ENCODE data around the gene CDC40. TPM values are rescaled to one million over a fixed set of nuclear protein-coding genes. Genes with fewer than 3 reads are reported as not detected.

The CDC40 gene
- total RNA-seq, 1 donor from 2014 or later, result 24.3 TPM

- no peak overlapping the region for H3K27ac Mint-ChIP-seq
- no peak for DNase-seq (ENCODE audit: low spot score in 2 of 2, unreplicated experiment in 2 of 2)
- H3K4me3 Mint-ChIP-seq, result no peak overlapping the region
- peaks cover 22% of the 10 kb centered on the region for H3K9me3 Mint-ChIP-seq
- no peaks in the 10 kb centered on the region for H3K27me3 Mint-ChIP-seq (ENCODE audit: low read depth)
- peaks cover 39% of the 10 kb centered on the region for H3K36me3 Mint-ChIP-seq
- no peak for TF ChIP-seq CTCF (IDR thresholded peaks at IDR 0.05; ENCODE audit: unreplicated experiment)
- peaks cover 18% of the 10 kb centered on the region for H3K4me1 Mint-ChIP-seq
Observed at GRCh38 chr6:110277100-110277665, 97.0 kb downstream of the CDC40 start.

Other genes with a start within 250 kb of the CDC40 start
- gene GPR6, start 202.1 kb upstream of the CDC40 start, total RNA-seq, result not detected in 3 replicates
- 66.6 to 73.0 TPM (median 71.3 TPM) in 3 replicates for gene WASF1, start 757 bp upstream of the CDC40 start, total RNA-seq
- 25.5 to 28.1 TPM (median 25.7 TPM) in 3 replicates for gene METTL24, start 177.9 kb downstream of the CDC40 start, total RNA-seq
- gene DDO, start 235.1 kb downstream of the CDC40 start, total RNA-seq, result not detected in 3 replicates

Measured in mesothelial cell of epicardium (in vitro differentiated cells).